T-helper 2 cell (primary cell): ENCODE results near the gene WEE1.
"Not testable (repeated sequence)": the region's sequence is repeated elsewhere in the genome, so short reads cannot be mapped to it uniquely, and the experiment has no call there.

ENCODE experiments used
- DNase-seq, 5 experiments: peaks; one replicate each; pipeline versions ENCODE4 v3.0.0 to v3.0.0-alpha.2; 2012 to 2022

Gene WEE1

DNA sequence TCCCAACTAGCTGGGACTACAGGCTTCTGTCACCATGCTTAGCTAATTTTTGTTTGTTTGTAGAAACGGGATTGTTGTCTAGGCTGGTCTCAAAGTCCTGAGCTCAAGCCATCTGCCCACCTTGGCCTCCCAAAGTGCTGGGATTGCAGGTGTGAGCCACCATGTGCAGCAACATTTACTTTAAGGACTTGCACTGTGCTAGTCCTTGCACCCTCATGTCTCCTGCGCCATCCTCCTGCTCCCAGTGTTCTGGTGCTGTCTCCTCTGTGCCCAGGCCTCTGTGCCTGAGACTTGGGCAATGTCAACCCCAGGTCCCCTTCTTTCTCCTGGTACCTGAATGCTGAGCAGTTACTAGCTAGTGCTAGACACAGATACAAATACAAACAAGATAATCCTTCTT is 26.7 kb downstream of the WEE1 start:
- DNase-seq: no peak

DNA sequence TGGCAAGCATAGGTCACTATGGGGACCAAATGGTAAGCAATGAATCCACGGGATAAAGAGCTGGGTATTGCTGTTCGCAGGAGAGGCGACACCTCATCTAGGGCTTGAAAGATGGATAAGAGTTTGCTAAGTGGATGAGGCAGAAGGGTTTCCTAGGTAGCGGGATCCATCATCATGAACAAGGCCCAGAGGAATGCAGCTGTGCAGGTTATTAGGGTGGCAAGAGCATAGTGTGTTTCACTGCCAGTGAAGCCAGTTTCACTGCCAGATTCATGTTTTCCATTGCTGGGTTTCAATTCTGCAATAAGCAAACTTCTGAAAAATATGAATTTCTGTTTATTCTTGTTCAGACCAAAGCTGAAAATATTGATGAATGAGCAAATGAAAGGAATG is 27.2 kb downstream of the WEE1 start:
- DNase-seq: no peak

DNA sequence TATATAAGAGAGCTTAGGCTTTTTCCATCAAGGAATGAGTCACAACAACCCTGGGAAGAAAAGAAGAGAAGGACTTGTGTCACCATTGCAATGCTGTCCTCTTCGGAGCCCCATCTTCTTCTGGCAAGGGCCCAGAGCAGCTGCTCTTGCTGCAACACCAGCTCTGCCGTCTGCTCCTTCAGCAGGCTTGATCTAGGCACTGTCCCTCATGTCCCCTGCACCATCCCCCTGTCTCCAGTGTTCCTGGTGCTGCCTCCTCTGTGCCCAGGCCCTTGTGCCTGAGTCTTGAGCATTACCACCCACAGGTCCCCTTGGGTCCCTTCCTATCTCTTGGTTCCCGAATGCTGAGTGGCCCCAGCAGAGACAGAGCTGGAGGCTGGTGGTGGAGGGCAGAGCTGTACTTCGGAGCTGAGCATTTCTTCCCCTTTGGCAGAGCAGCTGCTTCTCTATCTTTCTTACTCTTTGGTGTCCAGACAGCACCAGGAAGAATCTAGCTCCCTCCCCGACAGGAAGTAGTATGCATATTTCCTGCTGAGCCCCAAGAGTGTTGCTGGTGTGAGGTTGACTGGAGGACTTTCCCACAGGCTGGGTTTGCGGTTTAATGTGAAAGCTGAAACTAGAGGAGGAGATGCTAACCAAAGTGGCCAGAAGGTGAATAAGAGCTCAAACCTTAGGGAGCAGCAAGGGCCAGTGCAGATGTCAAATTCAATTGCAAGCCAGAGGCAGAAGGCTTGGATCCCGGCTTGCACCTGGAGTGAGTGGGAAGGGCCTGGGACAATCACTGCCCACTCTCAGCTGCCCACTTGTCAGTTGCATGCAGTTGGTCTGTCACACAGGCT is 27.8 kb downstream of the WEE1 start:
- peak in 4 of 5 experiments; percentile 11 to 91 (median 44) for DNase-seq

- no peak for DNase-seq
These were observed 28.4 kb downstream of the WEE1 start for GRCh38 chr11:9601876-9602199.

- DNase-seq: not testable (repeated sequence)
These were observed 29.7 kb downstream of the WEE1 start for GRCh38 chr11:9603214-9603613.

- DNase-seq: peak in 1 of 5 experiments; percentile 18
These were observed 30.7 kb downstream of the WEE1 start for GRCh38 chr11:9604134-9604533.

- DNase-seq: no peak
These were observed 32.3 kb downstream of the WEE1 start for GRCh38 chr11:9605742-9606141.

GRCh38 chr11:9606809-9607510 is 33.5 kb downstream of the WEE1 start:
- no peak for DNase-seq

DNA sequence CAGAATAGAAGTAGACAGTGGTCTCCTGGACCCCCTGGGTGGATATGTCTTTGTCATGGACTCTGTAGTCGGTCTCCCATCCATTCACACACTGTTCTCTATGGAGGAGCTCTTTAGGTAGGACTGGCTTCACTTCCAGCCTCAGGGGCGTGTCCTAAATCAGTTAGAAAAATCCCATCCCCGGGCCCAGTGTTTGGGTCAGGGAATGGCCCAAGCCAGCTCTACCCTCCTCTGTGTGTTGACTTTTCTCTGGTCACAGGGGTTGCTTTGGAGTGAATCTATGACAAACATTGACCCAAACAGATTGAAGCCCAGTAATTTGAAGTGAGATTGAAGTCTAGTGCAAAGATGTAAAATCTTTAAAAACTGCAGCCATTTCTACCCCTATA is 34.0 kb downstream of the WEE1 start:
- no peak for DNase-seq

GRCh38 chr11:9609002-9609759 is 35.7 kb downstream of the WEE1 start:
- DNase-seq: no peak

GRCh38 chr11:9609841-9610240 is 36.4 kb downstream of the WEE1 start:
- no peak for DNase-seq

- DNase-seq: peak; percentile 66 to 86 (median 76)
These were observed 39.8 kb downstream of the WEE1 start for GRCh38 chr11:9613118-9613829.

GRCh38 chr11:9613830-9614762 is 40.6 kb downstream of the WEE1 start:
- peak; percentile 84 to 92 (median 88) for DNase-seq

- DNase-seq: no peak
These were observed 41.6 kb downstream of the WEE1 start for GRCh38 chr11:9615031-9615451.

DNA sequence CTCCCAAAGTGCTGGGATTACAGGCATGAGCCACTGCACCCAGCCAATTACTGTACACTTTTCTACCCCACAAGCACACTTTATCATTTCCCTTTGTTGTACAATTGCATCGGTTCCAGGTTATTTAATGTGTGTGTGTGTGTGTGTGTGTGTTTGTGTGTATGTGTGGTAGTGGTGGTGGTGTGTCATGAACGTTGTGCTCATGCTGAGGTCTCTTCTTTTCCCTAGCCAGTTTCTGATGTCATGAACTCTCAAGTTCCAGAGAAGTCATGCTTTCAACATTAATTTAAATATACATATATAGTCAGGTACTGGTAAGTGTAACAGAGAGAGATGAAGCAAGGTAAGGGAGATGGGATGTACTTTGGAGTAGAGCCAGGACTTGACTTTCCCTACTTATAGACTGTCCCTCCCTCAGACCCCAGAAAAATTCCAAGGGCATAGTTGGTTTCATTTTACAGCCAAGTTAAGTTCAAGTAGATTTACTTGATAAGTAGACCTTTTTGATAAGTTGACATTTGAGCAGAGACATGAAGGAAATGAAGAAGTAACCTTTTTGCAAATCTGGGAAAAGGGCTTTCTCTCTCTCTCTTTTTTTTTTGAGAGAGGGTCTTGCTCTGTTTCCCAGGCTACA is 42.7 kb downstream of the WEE1 start:
- DNase-seq: peak in 1 of 5 experiments; percentile 23

- DNase-seq: no peak
These were observed 43.4 kb downstream of the WEE1 start for GRCh38 chr11:9616858-9617257.

DNA sequence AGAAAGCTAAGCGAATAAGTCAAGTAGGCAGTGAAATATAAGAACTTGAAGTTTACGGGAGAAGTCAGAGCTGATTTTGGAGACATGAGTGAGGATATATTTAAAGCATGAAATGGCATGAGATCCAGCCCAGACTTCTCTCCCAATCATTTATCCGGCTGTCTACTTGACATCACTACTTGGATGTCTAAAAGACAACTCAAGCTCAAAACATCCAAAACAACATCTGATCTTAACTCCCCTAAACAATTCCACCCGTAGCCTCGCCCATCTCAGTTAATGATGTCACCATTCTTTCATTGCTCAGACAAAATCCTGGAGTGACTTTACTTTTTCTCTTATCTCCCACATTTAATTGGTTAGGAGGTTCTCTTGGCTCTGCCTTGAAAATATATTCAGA is 44.5 kb downstream of the WEE1 start:
- DNase-seq: no peak

DNA sequence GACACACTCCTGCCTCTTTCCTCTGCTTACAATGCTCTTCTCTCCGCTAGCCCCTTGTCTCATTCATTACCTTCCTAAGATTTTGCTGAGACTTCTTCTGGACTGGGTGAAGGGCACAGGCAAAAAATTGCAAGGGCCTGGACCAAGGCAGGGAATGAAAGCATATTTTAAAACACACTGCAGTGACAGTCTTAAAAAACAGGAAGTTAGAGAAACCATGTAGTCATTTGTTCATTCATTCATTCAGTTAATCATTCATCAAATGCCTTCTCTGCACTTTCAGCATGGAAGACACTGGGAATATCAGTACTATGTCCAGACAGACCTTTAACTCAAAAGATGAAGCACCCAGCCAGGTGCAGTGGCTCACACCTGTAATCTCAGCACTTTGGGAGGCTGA is 45.5 kb downstream of the WEE1 start:
- DNase-seq: no peak

DNA sequence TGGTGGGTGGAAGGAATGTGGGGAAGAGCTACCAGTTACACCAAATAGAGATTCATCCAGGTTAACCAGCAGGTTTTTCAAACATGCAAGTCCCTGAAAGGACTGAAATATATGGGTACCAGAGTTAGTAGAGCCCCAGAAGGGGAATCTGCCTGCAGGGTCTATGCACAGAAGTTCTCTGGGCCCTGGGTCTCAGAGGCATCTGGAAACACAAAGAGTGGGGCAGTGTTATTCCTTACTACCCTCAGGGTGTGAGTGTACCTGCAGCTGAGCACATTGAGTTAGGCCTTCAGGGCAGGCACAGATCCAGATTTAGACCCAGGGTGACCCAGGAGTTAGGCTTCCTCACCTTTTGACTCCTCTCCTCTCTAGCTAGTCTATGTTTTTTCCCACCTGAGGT is 46.5 kb downstream of the WEE1 start:
- no peak for DNase-seq

- not testable (repeated sequence) for DNase-seq
These were observed 48.9 kb downstream of the WEE1 start for GRCh38 chr11:9622353-9622752.

DNA sequence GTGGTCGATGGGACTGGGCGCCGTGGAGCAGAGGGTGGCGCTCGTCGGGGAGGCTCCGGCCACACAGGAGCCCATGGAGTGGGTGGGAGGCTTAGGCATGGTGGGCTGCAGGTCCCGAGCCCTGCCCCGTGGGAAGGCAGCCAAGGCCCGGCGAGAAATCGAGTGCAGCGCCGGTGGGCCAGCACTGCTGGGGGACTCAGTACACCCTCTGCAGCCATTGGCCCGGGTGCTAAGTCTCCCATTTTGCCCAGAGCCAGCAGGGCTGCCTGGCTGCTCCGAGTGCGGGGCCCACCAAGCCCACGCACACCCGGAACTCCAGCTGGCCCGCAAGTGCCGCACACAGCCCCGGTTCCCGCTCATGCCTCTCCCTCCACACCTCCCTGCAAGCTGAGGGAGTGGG is 49.6 kb downstream of the WEE1 start:
- not testable (repeated sequence) for DNase-seq
